HG03159 (cell line): ENCODE results near the gene GZMB.
"Not testable (repeated sequence)": the region's sequence is repeated elsewhere in the genome, so short reads cannot be mapped to it uniquely, and the experiment has no call there.

Experiments used
- ATAC-seq: cut with Tn5 transposase; IDR thresholded peaks from one replicate; pipeline ENCODE4 v1.9.1; 2021; ENCODE audit warnings: mild to moderate bottlenecking, moderate library complexity; ENCODE audit not compliant: unreplicated experiment

GZMB gene, protein sequence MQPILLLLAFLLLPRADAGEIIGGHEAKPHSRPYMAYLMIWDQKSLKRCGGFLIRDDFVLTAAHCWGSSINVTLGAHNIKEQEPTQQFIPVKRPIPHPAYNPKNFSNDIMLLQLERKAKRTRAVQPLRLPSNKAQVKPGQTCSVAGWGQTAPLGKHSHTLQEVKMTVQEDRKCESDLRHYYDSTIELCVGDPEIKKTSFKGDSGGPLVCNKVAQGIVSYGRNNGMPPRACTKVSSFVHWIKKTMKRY

DNA sequence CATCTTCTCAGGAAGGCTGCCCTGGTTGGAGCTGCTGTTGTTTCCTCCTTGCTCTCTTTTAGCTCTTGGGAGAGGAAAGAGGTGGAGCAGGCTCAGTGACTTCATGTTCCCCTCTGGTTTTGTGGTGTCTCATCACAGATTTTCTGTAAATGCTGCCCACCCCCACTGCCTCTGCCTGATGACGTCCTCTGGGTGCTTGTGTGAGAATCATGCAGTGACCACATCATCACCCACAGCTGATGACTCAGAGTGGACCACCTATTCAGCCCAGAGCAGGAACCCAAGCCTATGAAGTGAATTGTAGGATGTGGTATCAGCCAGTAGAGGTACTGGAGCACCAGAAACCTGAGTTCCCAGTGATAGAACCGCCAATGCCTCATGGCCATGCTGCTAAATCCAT is at the start of gene GZMB:
Gene GZMB, minus strand, starts transcription at position 33 of the 400 bp plus-strand sequence. Its CDS starts 30 bp downstream, at position 3.
- no peak for ATAC-seq

DNA sequence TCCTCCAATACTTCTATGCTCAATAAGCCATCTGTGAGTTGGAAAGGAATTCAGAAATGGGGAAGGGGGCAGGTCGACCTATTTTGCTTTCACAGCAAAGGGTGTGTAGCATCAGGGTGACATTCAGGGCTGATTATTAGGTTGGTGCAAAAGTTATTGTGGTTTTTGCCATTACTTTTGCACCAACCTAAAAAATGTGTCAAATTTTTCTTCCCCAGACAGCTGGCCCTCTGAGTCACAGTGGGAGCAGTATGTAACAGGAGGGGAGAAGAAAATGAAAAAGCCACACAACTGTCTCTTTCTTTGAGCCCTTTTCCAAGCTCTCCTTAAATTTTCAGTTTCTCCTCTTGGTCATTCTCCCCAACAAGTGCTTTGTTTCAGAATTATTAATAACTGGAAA is 47.1 kb upstream of the GZMB start:
- no peak for ATAC-seq

DNA sequence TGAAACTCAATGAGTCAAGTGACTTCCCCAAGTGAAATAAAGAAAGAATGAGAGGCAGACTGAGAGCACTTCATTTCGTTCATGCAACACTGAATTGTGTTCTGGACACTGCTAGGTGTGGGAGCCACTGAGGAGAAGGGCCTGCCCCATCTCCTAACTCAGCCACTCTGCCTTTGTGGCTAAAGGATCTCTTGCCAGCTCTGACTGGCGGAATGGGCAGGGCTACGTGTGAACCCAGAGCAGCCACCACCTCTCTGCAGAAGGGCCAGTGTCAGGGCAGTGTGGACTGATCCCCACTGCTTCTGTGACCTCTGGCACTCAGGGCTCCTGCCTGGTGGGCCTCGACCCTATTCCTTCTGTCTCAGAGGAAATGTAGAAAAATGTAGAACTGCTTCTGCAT is 46.5 kb upstream of the GZMB start:
- no peak for ATAC-seq

DNA sequence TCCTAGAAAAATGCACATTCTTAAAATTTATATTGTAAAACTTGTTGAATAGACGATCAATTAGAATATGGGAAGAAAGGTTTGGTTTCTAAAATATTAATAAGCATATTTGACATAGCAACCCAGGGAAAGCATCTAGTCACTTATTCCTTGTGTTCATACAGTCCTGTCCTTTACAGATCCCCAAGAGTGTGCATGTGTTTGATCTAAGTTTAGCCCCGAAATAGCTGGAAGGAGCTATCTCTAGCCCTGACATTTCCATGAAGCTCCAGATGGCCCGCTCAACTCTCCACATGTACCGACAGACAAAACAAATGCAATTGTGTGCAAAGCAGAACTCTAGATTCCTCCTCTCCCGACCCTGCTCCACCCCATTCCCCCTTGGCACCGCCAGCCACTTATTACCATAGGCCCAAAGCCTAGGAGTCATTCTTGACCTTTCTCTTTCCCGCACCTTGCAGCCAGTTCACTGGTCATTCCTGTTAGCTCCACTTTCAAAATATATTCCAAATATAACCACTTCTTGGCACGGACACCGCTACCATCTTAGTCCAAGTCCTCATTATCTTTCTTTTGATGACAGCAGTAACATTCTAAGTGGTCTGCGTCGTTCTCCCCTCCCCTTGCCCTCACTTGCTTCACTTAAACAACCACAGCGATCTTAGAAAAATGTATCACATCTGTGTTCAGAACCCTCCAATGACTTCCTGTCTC is 45.4 kb upstream of the GZMB start:
- ATAC-seq = no peak

DNA sequence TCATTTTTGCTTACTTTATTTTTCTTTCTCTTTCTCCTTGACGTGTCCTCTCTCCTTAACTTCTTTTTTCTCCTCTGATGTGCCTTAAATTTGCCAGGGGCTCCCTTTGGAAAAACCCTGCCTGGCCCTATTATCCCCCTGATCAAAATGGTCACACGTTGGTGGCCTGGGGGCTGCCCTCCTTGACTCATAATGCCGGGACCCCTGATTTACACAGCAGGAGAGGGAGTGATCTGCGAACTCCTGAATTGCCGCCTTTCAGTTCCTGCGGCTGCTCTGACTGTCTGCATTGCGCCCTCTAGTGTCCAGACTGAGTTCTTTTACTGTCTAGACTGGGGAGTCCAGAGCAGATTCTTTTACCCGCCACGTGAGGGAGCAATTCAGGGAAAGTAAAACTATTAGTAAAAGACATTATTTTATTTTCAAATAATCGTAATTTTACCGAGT is 44.8 kb upstream of the GZMB start:
- ATAC-seq = peak; percentile 67

DNA sequence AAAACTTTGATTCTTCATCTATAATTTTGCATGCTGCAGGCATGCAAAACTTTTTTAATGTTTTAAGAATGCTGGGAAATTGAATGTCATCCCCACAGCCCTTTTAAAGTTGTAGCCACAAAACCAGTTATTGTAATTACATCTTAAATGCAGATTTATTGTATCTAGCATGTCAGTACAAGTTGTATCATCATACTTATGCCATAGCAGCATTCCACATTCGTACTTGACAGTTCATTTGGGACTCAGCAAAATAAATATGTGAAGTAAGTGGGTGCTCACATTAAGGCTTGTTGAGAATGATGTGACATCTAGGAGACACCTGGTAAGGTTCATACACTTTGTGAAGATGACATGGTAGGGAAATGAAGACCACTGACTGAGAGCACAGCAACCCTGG is 44.0 kb upstream of the GZMB start:
- ATAC-seq = no peak

DNA sequence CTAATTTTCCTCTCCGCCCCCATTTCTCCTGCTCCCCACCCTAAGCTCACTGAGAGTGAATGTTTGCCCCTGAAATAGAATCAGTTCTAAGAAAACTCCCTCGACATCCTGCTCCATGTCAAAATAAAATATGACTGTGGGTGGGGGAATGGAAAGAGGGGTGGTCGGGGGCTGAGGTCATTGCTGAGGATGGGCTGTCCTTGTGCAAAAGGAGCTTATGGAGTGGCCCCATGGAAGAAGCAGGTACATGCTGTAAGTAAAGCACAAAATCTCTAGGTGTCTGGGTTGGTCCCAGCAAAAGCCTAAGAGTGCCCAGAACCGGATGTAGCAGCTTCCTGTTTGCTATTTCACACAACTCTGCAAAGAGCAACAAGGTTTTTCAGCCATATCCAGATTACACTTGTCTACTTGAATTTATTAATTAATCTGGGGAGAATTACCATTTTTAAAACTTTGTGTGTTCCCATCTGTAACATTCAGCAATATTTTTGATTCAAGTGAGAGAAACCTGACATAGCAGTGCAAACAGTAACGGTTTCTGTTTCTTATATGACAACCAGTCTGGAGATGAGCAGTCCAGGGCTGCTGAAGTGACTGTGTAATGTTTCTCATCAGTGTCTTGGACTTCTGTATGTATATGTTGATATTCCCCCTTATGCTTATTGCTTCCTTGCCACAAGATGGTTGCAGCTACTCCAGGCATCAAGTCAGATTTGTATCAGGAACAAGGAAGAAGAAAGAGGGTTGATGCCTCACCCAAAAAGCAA is 40.4 kb upstream of the GZMB start:
- peak; percentile 57 for ATAC-seq

DNA sequence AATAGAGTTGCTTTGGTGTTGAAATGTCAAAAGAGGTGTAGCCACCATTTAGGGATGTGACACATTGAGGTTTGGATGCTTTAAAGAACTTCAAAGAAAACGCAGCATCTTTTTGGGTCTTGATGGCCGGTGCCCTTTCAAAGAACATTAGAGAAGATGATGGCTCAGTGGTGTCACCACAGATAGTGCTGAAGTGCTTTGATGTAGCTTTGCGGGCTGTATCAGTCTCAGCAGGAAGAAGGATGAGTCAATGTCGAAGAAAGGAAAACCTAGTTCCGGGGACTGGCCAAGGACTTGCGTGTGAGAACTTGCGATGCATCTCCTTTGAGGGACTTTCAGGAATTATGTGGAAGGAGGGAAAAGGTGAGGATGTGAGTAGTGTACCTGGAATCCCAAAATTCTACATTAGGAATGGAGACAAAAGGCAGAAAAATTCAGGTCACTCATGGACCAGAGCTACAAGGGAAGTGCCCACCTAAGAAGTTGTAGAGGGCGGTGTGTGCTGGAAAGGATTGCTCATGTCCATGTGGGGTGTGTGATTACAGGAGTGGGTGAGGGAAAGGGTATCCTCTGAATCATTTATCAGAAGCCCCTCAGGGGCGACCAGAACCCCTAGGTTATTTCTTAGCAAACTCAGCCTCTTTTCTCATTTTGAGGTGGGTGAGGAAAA is 39.7 kb upstream of the GZMB start:
- ATAC-seq = peak; percentile 60

DNA sequence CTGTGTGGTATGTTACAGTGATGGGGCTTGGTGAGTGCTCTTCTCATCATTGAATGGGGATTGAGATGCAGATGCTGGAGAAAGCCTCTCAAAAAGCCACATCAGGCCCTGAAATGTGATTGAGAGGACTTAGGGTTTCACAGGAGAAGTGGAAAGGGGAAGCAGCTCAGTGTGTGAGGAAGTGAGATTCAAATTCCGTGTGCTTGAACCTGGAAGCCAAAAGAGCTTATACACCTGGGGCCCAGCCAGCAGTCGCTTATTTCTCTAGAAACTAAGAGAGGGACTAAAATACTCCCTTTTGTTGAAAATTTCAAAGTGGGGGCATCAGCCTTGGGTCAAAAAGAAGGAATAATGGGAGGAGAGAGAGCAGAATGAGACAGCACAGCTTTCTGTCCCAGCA is 39.1 kb upstream of the GZMB start:
- ATAC-seq = peak; percentile 63

DNA sequence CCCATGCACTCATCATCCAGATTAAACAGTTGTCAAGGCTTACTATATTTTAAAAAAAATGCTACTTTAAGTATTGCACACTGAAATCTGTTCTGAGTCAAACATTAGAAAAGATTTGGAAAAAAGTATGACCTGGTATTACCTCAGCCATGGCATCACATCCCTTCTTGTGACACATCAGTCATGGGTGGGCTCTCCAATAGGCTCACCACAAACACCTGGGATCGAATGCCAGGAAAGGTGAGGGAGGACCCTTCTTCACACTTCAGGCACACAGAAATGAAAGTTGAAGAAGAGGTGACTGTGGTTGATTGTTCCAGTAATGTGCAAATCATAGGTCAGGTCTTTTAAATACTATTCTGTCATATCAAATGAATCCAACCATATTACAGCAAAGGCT is 36.6 kb upstream of the GZMB start:
- no peak for ATAC-seq

DNA sequence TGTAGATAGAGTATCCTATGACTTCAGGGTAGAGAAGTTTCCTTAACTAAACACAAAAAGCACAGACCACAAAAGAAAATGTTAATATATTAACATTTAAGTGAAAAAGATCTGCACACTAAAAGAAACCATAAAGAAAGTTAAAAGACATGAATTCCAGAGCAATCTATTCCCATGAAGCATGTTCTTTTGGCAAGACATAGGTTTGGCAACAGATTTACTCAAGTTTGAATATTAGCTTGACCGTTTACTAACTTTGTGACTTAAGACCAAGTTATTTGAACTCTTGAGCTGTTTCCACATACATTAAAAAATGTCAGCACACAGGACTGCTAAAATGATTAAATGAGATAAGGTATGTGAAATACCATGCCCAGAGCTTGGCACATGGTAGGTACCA is 35.7 kb upstream of the GZMB start:
- no peak for ATAC-seq

DNA sequence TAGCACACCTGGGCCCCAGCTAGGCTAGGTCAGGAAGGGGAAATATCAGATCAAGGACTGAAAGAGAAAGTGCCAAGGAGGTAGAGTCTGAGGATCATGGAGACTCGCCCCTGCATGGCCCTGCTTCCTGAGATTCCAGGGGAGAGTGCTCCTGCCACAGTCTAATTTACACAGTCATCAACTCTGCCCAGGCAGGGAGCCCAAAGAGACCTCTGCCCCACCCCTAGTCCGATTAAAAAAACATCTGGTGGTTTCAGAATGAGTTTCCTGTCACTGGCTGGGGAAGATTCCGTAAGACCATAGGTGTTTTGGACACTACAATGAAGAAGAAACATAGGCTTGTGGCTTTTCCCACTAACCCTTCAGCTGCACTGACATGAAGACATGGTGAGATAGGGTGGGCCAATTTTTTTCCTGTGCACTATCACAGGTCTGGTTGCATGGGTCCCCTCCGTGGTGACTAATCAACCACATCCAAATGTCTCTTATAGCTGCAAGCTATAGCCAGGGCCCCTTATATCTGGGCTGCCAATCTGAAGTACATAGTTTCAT is 31.5 kb upstream of the GZMB start:
- ATAC-seq = peak; percentile 93

DNA sequence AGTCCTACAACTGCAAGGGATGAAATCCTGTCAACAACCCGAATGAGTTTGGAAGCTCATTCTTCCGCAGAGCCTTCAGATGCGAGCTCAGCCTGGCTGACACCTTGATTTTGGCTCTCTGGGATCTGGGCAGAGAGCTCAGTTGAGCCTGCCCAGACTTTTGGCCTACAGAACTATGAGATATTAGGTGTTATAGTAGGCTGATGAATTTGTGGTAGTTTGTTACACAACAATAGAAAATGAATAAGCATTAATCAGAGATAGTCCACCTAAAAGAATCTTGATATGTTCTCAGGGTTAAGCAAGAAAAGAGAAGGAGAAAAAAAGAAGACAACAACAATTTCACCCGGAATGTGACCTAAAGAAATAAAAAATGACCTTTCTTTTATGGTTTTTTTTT is 30.4 kb upstream of the GZMB start:
- no peak for ATAC-seq

DNA sequence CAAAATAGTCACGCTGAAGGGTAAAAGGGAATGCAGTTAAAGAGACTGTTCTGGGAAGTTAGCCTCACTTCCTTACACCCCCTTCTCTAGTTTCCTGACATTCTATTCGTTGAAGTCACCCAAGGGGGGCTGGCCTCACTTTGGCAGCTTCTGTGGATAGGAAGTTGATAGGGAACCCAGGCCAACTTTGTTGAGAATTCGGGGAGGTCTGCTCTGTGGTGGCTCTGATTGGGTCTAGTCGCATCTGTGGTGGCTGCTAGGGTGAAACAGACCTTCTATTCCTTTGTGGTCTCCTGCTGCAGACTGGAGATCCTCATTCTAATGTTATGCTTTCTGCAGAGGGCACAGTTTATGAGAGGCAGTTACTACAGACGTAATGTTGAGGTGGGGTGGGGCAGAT is 28.8 kb upstream of the GZMB start:
- ATAC-seq = no peak

DNA sequence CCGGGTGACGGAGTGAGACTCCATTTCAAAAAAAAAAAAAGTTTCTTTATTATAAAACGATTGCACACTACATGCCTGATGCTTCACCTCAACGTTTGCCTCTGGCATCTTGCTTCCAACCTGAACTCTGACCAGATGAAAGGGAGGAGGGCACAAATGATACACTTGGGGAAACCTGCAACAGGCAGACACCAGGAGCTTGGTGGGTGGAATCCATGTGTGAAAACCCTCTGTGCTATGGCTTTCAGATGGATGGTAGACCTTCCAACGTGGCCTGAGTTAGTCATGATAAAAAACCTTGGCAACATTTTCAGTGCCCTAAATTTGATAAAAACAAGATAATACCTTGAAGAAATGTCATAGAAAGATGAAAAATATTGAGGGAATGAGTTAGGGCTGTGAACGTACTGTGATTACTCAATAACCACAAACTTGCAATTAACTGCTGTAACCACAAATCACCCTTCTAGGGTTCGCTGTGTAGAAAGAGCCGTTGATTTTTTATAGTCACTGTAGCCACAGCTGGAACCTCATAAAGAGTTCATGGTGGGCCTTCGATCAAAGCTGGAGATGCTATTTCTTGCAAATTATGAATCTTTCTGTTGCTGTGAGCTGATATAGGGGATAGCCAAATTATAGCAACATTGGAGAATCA is 26.1 kb upstream of the GZMB start:
- ATAC-seq = no peak

DNA sequence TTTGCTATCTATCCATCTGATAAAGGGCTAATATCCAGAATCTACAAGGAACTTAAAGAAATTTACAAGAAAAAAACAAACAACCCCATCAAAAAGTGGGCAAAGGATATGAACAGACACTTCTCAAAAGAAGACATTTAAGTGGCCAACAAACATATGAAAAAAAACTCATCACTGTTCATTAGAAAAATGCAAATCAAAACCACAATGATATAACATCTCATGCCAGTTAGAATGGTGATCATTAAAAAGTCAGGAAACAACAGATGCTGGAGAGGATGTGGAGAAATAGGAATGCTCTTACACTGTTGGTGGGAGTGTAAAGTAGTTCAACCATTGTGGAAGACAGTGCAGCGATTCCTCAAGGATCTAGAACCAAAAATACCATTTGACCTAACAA is 14.4 kb upstream of the GZMB start:
- not testable (repeated sequence) for ATAC-seq

DNA sequence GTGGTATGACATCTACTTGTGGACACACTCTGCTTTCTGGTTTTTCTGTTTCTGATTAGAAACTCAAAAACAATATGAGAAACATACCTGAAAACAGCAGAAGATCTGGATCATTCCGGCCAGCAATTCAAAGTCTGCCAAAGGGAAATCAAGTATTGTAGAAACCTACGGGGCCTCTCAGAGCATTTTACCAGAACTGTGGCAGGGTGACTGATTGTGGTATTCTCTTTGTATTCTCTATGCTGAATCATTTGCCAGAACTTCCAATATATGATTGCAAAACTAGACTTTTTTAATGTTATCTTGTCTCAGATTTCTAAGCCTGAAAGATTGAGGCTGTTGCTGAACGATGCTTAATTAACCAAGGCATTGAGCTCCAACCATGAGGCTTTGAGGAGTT is 5.9 kb upstream of the GZMB start:
- no peak for ATAC-seq

DNA sequence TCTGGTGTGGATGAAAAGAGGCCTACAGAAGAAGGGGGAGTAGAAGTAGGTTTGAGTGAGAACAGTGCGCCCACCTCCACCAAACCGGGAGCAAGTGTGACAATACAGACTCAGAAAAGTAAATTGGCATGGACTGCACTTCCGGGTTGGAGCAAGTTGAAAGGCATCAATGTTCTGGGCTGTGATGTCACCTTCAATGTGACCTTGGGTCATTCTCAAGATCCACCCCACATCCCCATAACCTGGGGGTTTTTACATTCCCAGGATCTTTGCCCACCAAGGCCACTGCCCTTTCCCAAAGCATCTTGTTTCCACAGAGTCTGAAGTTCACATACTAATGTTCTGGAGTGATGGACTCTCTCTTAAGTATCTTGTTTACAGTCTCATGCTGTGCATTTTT is 5.3 kb upstream of the GZMB start:
- no peak for ATAC-seq

DNA sequence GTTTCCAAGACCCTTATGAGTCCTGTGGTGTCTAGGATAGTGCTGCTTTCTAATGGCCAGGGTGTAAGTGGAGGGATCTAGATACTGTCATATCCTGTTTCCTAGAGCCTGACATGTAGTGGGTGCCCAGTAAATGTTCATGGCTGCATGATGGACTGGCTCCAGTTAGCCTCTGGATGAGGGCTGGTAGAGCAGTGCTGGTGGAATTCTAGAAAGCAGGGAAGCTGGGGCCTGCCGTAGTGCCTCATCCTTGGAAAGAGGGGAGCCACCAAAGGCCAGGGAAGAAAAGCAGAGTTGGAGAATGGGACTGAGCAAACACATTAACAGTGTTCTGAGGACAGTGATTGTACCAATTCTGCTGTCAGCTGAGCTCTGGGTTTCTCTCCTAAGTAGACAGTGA is 637 bp downstream of the GZMB start:
- no peak for ATAC-seq

DNA sequence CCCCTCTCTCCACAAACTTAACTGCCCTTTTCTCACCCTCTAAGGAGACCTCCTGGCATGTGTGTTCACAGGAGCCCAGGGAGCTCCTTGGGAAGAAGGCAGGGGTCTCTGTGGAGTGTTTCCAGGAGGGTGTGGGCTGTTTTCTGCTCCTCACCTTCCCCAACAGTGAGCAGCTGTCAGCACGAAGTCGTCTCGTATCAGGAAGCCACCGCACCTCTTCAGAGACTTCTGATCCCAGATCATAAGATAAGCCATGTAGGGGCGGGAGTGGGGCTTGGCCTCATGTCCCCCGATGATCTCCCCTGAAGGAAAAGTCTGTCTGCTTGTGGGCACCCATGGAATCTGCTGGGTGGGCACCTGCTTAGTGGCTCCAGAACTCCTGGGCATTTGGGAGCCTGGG is 1.2 kb downstream of the GZMB start:
- ATAC-seq = no peak

DNA sequence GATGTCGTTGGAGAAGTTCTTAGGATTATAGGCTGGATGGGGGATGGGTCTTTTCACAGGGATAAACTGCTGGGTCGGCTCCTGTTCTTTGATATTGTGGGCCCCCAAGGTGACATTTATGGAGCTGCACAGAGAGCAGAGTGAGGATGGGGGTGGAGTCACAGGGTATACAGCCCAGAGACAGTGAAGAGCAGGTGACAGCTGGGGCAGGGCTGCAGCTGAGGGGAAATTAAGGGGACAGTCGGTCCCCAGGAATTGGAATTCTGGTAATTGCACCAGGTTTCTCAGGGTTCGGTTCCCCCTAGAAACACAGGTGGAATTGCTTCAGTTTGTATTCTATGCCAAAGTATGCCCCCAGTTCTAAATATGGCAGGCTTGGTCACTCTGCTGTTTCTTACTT is 1.7 kb downstream of the GZMB start:
- no peak for ATAC-seq
